DOHH2 (cell line): Measurements from ENCODE around the gene SPOP.

Experiments
- H3F3A ChIP-seq: fragments of 200-600 bp; sonication (generic), shearing (Covaris generic); 2 replicates; pipeline ENCODE4 v1.6.0; 2016; ENCODE audit warnings: antibody characterized with exemption, mild to moderate bottlenecking; ENCODE audit not compliant: control insufficient read depth, insufficient read depth
- H3K27ac ChIP-seq: fragments of 200-600 bp; sonication (generic); 2 replicates; pipeline ENCODE4 v1.5.1; 2014; ENCODE audit warnings: low read depth, mild to moderate bottlenecking, low read length, moderate library complexity
- H3K27me3 ChIP-seq: fragments of 200-600 bp; sonication (generic); 2 replicates; pipeline ENCODE4 v1.6.1; 2014; ENCODE audit warnings: mild to moderate bottlenecking, low read length, mixed read lengths; ENCODE audit not compliant: control insufficient read depth
- H3K36me3 ChIP-seq: fragments of 200-600 bp; sonication (generic); 2 replicates; pipeline ENCODE4 v1.6.1; 2014; ENCODE audit warnings: mild to moderate bottlenecking, low read length, moderate library complexity, mixed read lengths; ENCODE audit not compliant: control insufficient read depth
- H3K4me1 ChIP-seq: fragments of 200-600 bp; sonication (generic); 2 replicates; pipeline ENCODE4 v1.6.1; 2014; ENCODE audit warnings: mild to moderate bottlenecking, low read length, mixed read lengths; ENCODE audit not compliant: control insufficient read depth
- H3K4me2 ChIP-seq: fragments of 200-600 bp; sonication (generic); 2 replicates; pipeline ENCODE4 v1.6.0; 2014; ENCODE audit warnings: mild to moderate bottlenecking, low read length, moderate library complexity
- H3K4me3 ChIP-seq: fragments of 200-600 bp; sonication (generic); 2 replicates; pipeline ENCODE4 v1.5.1; 2014; ENCODE audit warnings: mild to moderate bottlenecking, low read length, mixed read lengths
- H3K79me2 ChIP-seq: fragments of 200-600 bp; sonication (generic); 2 replicates; pipeline ENCODE4 v1.6.1; 2014; ENCODE audit warnings: mild to moderate bottlenecking, low read length, mixed read lengths; ENCODE audit not compliant: control insufficient read depth
- H3K9me2 ChIP-seq: fragments of 200-600 bp; sonication (generic); replicated peaks from 2 replicates; pipeline ENCODE4 v1.6.1; 2014; ENCODE audit warnings: mild to moderate bottlenecking, low read length, mixed read lengths; ENCODE audit not compliant: control insufficient read depth
- H3K9me3 ChIP-seq: fragments of 200-600 bp; sonication (generic); 2 replicates; pipeline ENCODE4 v1.6.1; 2014; ENCODE audit warnings: antibody characterized with exemption, low read length, mixed read lengths; ENCODE audit not compliant: control insufficient read depth, insufficient read depth
- H4K20me1 ChIP-seq: fragments of 200-600 bp; sonication (generic); 2 replicates; pipeline ENCODE4 v1.6.0; 2014; ENCODE audit warnings: low read depth, mild to moderate bottlenecking, antibody characterized with exemption, low read length, moderate library complexity; ENCODE audit not compliant: control insufficient read depth, insufficient read depth
- EZH2phosphoT487 ChIP-seq: fragments of 200-600 bp; sonication (generic); IDR thresholded peaks from 2 replicates; pipeline ENCODE4 v1.6.1; 2017; ENCODE audit warnings: borderline replicate concordance, mild to moderate bottlenecking, antibody characterized with exemption, low read length, moderate library complexity, mixed read lengths
- TF ChIP-seq, protein P1 (sequence below): fragments of 200-600 bp; sonication (generic); IDR thresholded peaks from one replicate; pipeline ENCODE4 v1.5.1; 2014; ENCODE audit warnings: antibody characterized with exemption, mild to moderate bottlenecking, low read depth, low read length; ENCODE audit not compliant: poor library complexity, severe bottlenecking

SPOP gene

DNA sequence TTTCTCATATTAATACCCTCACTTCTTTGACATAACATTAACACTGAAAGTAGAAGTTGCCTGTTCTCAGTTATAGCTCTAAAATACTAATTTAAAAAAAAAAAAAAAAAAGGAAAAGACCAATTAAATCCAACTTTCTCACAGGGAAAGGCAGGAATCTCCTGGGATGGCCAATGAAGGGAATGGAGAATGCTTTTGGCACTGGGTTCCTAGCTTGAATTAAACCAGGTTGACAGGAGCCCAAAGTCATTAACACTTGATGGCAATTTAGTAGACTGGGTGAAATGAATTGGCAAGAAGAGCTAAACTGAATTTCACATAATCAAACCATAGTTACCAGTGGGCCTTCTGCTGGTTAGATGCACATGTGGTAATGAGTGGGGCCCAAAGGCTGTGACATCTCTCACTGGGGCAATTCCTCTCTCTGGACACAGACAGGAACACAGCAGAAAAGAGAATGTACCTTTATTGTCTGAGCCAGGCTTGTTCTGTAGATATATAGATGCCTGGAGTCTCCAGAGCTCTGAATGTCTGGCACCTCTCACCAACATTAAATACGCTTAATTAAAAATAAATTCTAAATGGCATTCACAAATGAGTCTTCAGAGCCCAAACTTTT, 64.6 kb downstream of the SPOP start:
- Histone ChIP-seq H3K9me3 (no peaks in the 10 kb centered on the region), H3F3A (no peaks in the 10 kb centered on the region), H3K4me3 (no peak overlapping the region), H3K36me3 (peaks cover 64% of the 10 kb centered on the region), H3K4me1 (no peaks in the 10 kb centered on the region), H4K20me1 (no peaks in the 10 kb centered on the region), H3K27me3 (no peaks in the 10 kb centered on the region), H3K4me2 (no peak overlapping the region), H3K79me2 (no peaks in the 10 kb centered on the region), H3K9me2 (no peaks in the 10 kb centered on the region), H3K27ac (no peak overlapping the region)
- TF ChIP-seq, protein P1, sequence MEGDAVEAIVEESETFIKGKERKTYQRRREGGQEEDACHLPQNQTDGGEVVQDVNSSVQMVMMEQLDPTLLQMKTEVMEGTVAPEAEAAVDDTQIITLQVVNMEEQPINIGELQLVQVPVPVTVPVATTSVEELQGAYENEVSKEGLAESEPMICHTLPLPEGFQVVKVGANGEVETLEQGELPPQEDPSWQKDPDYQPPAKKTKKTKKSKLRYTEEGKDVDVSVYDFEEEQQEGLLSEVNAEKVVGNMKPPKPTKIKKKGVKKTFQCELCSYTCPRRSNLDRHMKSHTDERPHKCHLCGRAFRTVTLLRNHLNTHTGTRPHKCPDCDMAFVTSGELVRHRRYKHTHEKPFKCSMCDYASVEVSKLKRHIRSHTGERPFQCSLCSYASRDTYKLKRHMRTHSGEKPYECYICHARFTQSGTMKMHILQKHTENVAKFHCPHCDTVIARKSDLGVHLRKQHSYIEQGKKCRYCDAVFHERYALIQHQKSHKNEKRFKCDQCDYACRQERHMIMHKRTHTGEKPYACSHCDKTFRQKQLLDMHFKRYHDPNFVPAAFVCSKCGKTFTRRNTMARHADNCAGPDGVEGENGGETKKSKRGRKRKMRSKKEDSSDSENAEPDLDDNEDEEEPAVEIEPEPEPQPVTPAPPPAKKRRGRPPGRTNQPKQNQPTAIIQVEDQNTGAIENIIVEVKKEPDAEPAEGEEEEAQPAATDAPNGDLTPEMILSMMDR: no peak
- no peak for TF ChIP-seq EZH2phosphoT487

DNA sequence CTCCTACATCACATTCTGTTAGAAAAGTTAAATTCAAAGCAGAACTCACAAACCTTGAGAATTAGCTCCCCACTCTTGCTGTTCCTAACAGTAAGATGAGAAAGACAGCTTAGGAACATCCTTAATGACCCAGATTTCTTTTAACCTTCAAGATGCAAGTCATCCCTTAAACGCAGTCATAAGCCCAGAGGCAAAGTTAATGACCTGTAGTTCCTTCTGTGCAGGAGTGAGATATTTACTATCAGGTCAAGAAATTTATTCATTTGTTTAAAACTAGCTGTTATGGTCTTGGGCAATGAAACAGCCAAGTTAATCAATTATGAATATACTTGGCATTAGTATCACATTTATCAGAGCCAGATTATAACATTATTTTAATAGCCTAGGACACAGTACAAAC, 65.2 kb downstream of the SPOP start:
- Histone ChIP-seq H4K20me1 (no peaks in the 10 kb centered on the region), H3F3A (no peaks in the 10 kb centered on the region), H3K4me2 (no peak overlapping the region), H3K9me3 (no peaks in the 10 kb centered on the region), H3K9me2 (no peaks in the 10 kb centered on the region), H3K27me3 (no peaks in the 10 kb centered on the region), H3K4me1 (no peaks in the 10 kb centered on the region), H3K4me3 (no peak overlapping the region), H3K36me3 (peaks cover 62% of the 10 kb centered on the region), H3K79me2 (no peaks in the 10 kb centered on the region), H3K27ac (no peak overlapping the region)
- TF ChIP-seq, protein P1: no peak
- TF ChIP-seq EZH2phosphoT487: no peak

DNA sequence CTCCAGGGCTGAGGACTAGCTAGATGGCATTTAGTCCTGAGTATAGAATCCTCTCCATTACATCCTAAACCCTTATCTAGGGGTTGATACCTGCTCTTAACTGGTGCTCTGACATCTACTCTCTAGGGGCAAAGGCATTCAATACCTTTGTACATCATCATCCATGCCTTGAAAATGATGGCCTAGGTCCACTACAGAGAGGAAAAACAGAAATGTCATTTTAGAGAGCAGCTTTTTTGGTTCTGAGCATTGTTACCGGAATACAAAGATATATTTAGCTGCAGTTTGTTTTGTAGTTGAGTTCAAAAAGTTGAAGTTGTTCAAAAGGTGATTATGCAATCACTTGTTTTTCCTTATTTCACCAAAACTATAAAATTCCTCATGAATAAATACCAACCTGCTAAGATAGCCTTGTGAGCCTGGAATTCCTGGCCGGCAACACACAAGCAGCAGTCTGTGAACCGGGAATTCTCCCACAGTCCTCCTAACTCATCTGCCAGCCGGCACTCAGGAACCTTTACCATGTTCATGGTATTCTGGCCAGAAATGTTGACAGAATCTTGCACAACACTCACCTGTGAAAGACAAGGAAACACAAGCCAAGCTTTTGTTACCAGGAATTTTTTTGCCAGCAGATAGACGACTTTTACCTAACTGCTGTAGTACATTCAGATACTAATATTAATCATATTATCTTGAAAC, 66.9 kb downstream of the SPOP start:
- H3K9me3 ChIP-seq: no peaks in the 10 kb centered on the region
- H3K4me2 ChIP-seq: no peak overlapping the region
- H3K36me3 ChIP-seq: peaks cover 64% of the 10 kb centered on the region
- H4K20me1 ChIP-seq: no peaks in the 10 kb centered on the region
- H3K27ac ChIP-seq: no peak overlapping the region
- no peaks in the 10 kb centered on the region for H3K4me1 ChIP-seq
- H3K79me2 ChIP-seq: no peaks in the 10 kb centered on the region
- no peaks in the 10 kb centered on the region for H3K27me3 ChIP-seq
- no peaks in the 10 kb centered on the region for H3F3A ChIP-seq
- no peaks in the 10 kb centered on the region for H3K9me2 ChIP-seq
- TF ChIP-seq, protein P1: no peak
- TF ChIP-seq EZH2phosphoT487: no peak
- H3K4me3 ChIP-seq: no peak overlapping the region
